ENCODE measurements around the gene CDX4.

CDX4 gene

DNA sequence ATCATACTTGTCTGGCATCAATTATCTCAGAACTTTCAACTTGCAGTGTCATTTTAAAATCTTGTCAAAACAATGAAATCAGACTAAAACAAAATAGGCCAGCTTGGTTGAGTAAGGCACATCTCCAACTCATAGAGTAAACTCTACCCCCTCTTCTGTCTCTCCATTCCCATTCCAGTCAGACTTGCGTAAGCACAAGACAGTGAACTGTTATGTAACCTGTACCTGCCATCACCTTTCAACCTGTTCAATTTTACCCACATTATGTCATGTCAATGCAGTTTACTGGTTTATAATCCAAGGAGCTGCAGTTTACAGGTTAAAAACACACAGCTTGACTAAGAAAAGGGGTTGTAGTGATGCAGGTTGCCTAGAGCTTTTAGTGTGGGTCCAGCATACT is 8.3 kb downstream of the CDX4 start:
- no peaks in the 10 kb centered on the region for H3K9me3 ChIP-seq (ENCODE audit: insufficient read depth, low read length)
- H2AFZ ChIP-seq (ENCODE audit: low read depth, low read length): no peak overlapping the region
- no peaks in the 10 kb centered on the region for H3K27me3 ChIP-seq (ENCODE audit: low read depth, low read length)
- H3K4me1 ChIP-seq (ENCODE audit: low read length): no peaks in the 10 kb centered on the region
- no peak overlapping the region for H3K9ac ChIP-seq (ENCODE audit: low read length)
- H3K36me3 ChIP-seq (replicated peaks; ENCODE audit: low read depth, low read length): no peaks in the 10 kb centered on the region
- H3K4me3 ChIP-seq (ENCODE audit: low read length): no peak overlapping the region
- TF ChIP-seq, protein P1, sequence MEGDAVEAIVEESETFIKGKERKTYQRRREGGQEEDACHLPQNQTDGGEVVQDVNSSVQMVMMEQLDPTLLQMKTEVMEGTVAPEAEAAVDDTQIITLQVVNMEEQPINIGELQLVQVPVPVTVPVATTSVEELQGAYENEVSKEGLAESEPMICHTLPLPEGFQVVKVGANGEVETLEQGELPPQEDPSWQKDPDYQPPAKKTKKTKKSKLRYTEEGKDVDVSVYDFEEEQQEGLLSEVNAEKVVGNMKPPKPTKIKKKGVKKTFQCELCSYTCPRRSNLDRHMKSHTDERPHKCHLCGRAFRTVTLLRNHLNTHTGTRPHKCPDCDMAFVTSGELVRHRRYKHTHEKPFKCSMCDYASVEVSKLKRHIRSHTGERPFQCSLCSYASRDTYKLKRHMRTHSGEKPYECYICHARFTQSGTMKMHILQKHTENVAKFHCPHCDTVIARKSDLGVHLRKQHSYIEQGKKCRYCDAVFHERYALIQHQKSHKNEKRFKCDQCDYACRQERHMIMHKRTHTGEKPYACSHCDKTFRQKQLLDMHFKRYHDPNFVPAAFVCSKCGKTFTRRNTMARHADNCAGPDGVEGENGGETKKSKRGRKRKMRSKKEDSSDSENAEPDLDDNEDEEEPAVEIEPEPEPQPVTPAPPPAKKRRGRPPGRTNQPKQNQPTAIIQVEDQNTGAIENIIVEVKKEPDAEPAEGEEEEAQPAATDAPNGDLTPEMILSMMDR (IDR thresholded peaks at IDR 0.05; ENCODE audit: low read depth, low read length): no peak
- no peak for TF ChIP-seq EZH2phosphoT487 (IDR thresholded peaks at IDR 0.05; ENCODE audit: low read depth)
- no peaks in the 10 kb centered on the region for H4K20me1 ChIP-seq (ENCODE audit: insufficient read depth, low read length)
- H3K79me2 ChIP-seq (ENCODE audit: low read length): no peaks in the 10 kb centered on the region
- H3K27ac ChIP-seq (ENCODE audit: low read length): no peak overlapping the region
- H3K4me2 ChIP-seq (ENCODE audit: low read length): no peak overlapping the region

DNA sequence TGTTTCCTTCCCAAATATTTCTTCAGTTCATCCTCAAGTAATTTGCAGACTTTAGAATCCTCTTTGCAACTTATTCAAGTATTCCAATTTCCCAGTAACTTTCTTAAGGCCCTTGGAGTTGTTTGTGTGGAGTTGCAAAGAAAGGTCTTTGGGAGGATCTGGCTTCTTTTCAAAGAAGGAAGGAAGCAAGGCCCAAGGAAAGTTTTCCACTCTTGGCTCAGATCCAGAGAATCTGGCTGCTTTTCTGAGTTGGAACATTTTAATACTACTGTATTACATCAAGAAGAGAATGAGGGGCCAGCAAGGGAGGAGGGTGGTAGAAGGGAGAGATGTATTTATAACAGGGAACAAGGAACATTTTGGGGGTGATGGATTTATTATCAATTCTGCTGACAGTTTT is 10.5 kb downstream of the CDX4 start:
- Histone ChIP-seq H3K4me3 (ENCODE audit: low read length) (no peak overlapping the region), H3K36me3 (replicated peaks; ENCODE audit: low read depth, low read length) (no peaks in the 10 kb centered on the region), H4K20me1 (ENCODE audit: insufficient read depth, low read length) (no peaks in the 10 kb centered on the region), H3K9ac (ENCODE audit: low read length) (no peak overlapping the region), H3K27me3 (ENCODE audit: low read depth, low read length) (no peaks in the 10 kb centered on the region), H3K79me2 (ENCODE audit: low read length) (no peaks in the 10 kb centered on the region), H3K4me2 (ENCODE audit: low read length) (no peak overlapping the region), H3K4me1 (ENCODE audit: low read length) (no peaks in the 10 kb centered on the region), H3K27ac (ENCODE audit: low read length) (no peak overlapping the region), H2AFZ (ENCODE audit: low read depth, low read length) (no peak overlapping the region), H3K9me3 (ENCODE audit: insufficient read depth, low read length) (no peaks in the 10 kb centered on the region)
- TF ChIP-seq EZH2phosphoT487 (IDR thresholded peaks at IDR 0.05; ENCODE audit: low read depth): no peak
- TF ChIP-seq, protein P1 (IDR thresholded peaks at IDR 0.05; ENCODE audit: low read depth, low read length): no peak

DNA sequence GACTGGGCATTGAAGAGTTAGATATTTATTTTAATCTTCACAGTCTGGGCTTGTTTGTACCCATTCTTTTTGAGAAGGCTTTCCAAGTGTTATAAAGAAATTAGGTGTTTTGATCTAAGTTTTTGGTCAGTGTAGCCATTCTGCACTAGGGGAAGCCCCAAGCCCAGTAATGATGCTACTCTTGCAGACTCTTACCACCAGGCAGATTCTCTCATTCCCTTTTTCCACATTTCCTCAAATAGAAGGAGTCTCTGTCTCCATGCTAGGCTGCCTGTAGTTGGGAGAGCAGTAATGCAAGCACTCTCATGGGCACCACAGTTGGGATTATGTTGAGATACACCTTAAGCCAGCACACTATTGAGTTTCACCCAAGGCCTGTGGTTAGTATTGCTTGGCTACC is 21.5 kb downstream of the CDX4 start:
- no peaks in the 10 kb centered on the region for H3K4me1 ChIP-seq (ENCODE audit: low read length)
- no peak overlapping the region for H3K9ac ChIP-seq (ENCODE audit: low read length)
- no peak for TF ChIP-seq EZH2phosphoT487 (IDR thresholded peaks at IDR 0.05; ENCODE audit: low read depth)
- TF ChIP-seq, protein P1 (IDR thresholded peaks at IDR 0.05; ENCODE audit: low read depth, low read length): no peak
- H3K4me3 ChIP-seq (ENCODE audit: low read length): no peak overlapping the region
- no peak overlapping the region for H3K27ac ChIP-seq (ENCODE audit: low read length)
- H3K9me3 ChIP-seq (ENCODE audit: insufficient read depth, low read length): no peaks in the 10 kb centered on the region
- no peaks in the 10 kb centered on the region for H4K20me1 ChIP-seq (ENCODE audit: insufficient read depth, low read length)
- H2AFZ ChIP-seq (ENCODE audit: low read depth, low read length): no peak overlapping the region
- no peaks in the 10 kb centered on the region for H3K27me3 ChIP-seq (ENCODE audit: low read depth, low read length)
- H3K79me2 ChIP-seq (ENCODE audit: low read length): no peaks in the 10 kb centered on the region
- H3K36me3 ChIP-seq (replicated peaks; ENCODE audit: low read depth, low read length): no peaks in the 10 kb centered on the region
- H3K4me2 ChIP-seq (ENCODE audit: low read length): no peak overlapping the region

DNA sequence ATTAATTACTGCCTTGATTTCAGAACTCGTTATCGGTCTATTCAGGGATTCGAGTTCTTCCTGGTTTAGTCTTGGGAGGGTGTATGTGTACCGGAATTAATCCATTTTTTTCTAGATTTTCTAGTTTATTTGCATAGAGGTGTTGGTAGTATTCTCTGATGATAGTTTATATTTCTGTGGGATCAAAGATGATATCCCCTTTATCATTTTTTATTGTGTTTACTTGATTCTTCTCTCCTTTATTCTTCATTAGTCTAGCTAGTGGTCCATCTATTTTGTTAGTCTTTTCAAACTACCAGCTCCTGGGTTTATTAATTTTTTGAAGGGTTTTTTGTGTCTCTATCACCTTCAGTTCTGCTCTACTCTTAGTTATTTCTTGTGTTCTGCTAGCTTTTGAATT is 32.1 kb downstream of the CDX4 start:
- Histone ChIP-seq H2AFZ (ENCODE audit: low read depth, low read length) (no peak overlapping the region), H3K27me3 (ENCODE audit: low read depth, low read length) (no peaks in the 10 kb centered on the region), H3K36me3 (replicated peaks; ENCODE audit: low read depth, low read length) (no peaks in the 10 kb centered on the region), H3K4me2 (ENCODE audit: low read length) (no peak overlapping the region), H4K20me1 (ENCODE audit: insufficient read depth, low read length) (no peaks in the 10 kb centered on the region), H3K9me3 (ENCODE audit: insufficient read depth, low read length) (no peaks in the 10 kb centered on the region), H3K9ac (ENCODE audit: low read length) (no peak overlapping the region), H3K27ac (ENCODE audit: low read length) (no peak overlapping the region), H3K4me1 (ENCODE audit: low read length) (no peaks in the 10 kb centered on the region), H3K79me2 (ENCODE audit: low read length) (no peaks in the 10 kb centered on the region), H3K4me3 (ENCODE audit: low read length) (no peak overlapping the region)
- TF ChIP-seq, protein P1 (IDR thresholded peaks at IDR 0.05; ENCODE audit: low read depth, low read length): no peak
- TF ChIP-seq EZH2phosphoT487 (IDR thresholded peaks at IDR 0.05; ENCODE audit: low read depth): no peak

Data from OCI-LY3 (cell line).